Camera-type eye (tissue), 1 donor: Measurements from ENCODE around the gene FCF1. TPM values are rescaled to one million over a fixed set of nuclear protein-coding genes. Genes with fewer than 3 reads are reported as not detected.

Experiments
- total RNA-seq: library from RNA; depleted of rRNA; stranded (reverse); fragments of >200 nt; gene quantifications from one replicate; pipeline ENCODE4 v1.2.3, GENCODE V29; 2014

FCF1 gene
- total RNA-seq, result 39.0 TPM

DNA sequence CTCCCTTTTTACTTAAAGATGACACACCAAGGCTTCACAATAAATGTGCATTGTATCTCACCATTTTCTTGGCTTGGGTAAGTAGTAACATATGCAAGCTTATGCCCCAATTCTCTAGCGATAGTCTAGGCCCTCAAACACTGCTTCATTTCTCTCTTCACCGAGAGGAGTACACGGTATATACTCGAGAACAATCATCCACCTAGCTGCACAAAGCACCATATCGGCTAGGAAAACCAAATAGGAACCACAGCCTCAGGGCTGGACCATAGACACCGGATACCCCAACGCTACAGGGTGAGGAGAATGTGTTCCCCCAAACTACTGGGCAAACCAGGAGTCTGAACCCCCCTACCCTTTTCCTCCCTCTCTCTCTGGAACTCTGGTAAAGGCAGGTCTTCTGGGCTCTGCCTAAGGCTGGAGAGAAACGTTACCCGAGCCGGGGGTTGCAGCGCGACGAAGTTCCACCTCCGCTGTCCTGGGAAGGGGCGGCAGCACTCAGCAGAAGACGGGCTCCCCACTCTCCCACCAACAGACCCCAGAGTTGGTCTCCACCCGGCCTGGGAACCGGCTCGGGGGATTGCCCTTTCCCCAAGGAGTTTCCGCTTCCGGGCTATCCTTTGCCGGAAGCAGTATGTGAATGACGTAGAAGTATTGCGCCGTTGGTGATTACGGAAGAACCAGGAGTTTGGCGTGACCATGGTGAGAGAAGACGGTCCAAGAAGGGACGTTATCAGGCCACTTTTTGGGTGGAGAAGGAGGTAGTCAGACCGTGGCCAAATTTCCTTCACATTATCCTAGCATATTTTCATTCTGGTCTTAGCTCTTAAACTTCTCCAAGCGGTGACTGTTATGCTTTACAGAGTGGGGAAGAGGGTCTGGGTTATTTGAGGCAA lies at the start of gene FCF1, which contains the start of gene AREL1:
Gene FCF1 (plus strand): TSS at position 646 of the 896 bp plus-strand sequence. CDS start 54 bp downstream, at position 700.
Gene AREL1 (minus strand): TSS at position 582 of the 896 bp plus-strand sequence. CDS start 27,465 bp downstream, outside the sequence.

DNA sequence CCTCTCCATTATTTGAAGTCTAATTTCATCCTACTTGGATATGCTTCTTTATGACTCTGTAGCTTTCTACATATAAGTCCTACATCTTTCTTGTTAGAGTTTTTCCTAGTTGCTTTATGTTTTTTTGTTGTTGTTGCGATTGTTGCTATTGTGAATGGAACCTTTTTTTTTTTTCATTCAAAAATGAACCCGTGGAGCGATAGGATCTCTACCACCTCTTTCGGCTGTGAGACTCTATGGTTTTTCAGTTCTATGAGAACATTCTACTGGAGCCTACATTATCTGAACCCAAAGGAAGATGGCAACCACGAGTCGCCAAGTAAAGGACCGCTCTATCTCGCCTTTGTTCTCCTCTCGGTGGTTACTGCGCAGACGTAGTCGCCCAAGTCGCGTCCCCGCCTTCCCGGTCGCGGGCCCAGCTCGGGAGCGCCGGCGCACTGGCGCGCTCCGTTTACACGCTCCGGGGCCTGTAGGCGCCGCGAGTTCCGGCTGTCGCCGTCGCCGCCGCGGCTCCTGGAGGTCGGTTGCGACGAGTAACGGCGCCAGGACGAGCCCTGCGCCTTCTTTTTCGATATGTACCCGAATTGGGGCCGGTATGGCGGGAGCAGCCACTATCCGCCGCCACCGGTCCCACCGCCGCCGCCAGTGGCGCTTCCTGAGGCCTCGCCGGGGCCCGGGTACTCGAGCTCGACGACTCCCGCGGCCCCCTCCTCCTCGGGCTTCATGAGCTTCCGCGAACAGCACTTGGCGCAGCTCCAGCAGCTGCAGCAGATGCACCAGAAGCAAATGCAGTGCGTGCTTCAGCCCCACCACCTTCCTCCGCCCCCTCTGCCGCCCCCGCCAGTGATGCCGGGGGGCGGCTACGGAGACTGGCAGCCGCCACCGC lies 50.2 kb downstream of the FCF1 start, which contains the start of gene YLPM1:
Gene YLPM1 (plus strand): TSS at position 400 of the 886 bp plus-strand sequence. CDS start 174 bp downstream, at position 574.

Other genes with a start within 250 kb of the FCF1 start
- 166 TPM for gene NPC2, start 219.8 kb upstream of the FCF1 start, total RNA-seq
- 18.0 TPM for gene ISCA2, start 219.4 kb upstream of the FCF1 start, total RNA-seq
- gene LTBP2, start 100.9 kb upstream of the FCF1 start, total RNA-seq, result 49.8 TPM
- 30.2 TPM for gene AREL1, start 64 bp upstream of the FCF1 start, total RNA-seq
- 128 TPM for gene YLPM1, start 50.2 kb downstream of the FCF1 start, total RNA-seq
- not detected for gene PROX2, start 163.0 kb downstream of the FCF1 start, total RNA-seq
- gene DLST, start 168.8 kb downstream of the FCF1 start, total RNA-seq, result 69.8 TPM
- 32.7 TPM for gene RPS6KL1, start 210.1 kb downstream of the FCF1 start, total RNA-seq
- 11.8 TPM for gene PGF, start 242.5 kb downstream of the FCF1 start, total RNA-seq